ENCODE measurements around the gene SLC25A25.

GRCh38 chr9:128127568-128127989 lies 59.5 kb downstream of the SLC25A25 start, which contains the start of gene PTGES2:
- TF ChIP-seq FOXM1 (IDR thresholded peaks at IDR 0.05; ENCODE audit: low read depth, low read length) (no peak), POLR2A (IDR thresholded peaks at IDR 0.05; ENCODE audit: low read depth, low read length) (peak; percentile 58; the same call in 1 of the 2 replicates), POLR2AphosphoS5 (IDR thresholded peaks at IDR 0.05; ENCODE audit: low read length) (no peak; the same call in 1 of the 2 replicates), LARP7 (IDR thresholded peaks at IDR 0.05) (peak; percentile 93), RAD21 (IDR thresholded peaks at IDR 0.05; ENCODE audit: insufficient read depth, low read depth, low read length) (no peak), EP300 (IDR thresholded peaks at IDR 0.05; ENCODE audit: borderline replicate concordance in 1 of 2, control insufficient read depth in 1 of 2, low read depth in 2 of 2, low read length in 2 of 2) (no peak), RELA (IDR thresholded peaks at IDR 0.05; ENCODE audit: borderline replicate concordance, partially characterized antibody) (peak; percentile 61), EZH2 (IDR thresholded peaks at IDR 0.05; ENCODE audit: borderline replicate concordance, control insufficient read depth, low read depth, low read length) (no peak), CTCF (IDR thresholded peaks at IDR 0.05 in 2 of 3, conservative IDR thresholded peaks at IDR 0.05 in 1 of 3; ENCODE audit: control insufficient read depth in 2 of 3, extremely low read depth in 1 of 3, insufficient read depth in 1 of 3, low read depth in 3 of 3, low read length in 3 of 3) (no peak), JUNB (IDR thresholded peaks at IDR 0.05) (no peak)
- TF ChIP-seq, protein P1, sequence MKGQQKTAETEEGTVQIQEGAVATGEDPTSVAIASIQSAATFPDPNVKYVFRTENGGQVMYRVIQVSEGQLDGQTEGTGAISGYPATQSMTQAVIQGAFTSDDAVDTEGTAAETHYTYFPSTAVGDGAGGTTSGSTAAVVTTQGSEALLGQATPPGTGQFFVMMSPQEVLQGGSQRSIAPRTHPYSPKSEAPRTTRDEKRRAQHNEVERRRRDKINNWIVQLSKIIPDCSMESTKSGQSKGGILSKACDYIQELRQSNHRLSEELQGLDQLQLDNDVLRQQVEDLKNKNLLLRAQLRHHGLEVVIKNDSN (IDR thresholded peaks at IDR 0.05; ENCODE audit: borderline replicate concordance, extremely low read length, insufficient read depth, low read depth, low read length) = peak; percentile 36

Measured in GM12878 (cell line).